Activated CD8-positive, alpha-beta memory T cell treated with anti-CD3 and anti-CD28 coated beads for 1 hour (primary cell): ENCODE measurements around the gene UMOD.
"Not testable (repeated sequence)": the region's sequence is repeated elsewhere in the genome, so short reads cannot be mapped to it uniquely, and the experiment has no call there.

Experiments used
- DNase-seq, 2 donors: peaks; one replicate each; pipeline ENCODE4 v3.0.0-alpha.2; 2020; ENCODE audit warnings: low read depth in 1 of 2; ENCODE audit errors: extremely low read depth in 1 of 2

UMOD gene

DNA sequence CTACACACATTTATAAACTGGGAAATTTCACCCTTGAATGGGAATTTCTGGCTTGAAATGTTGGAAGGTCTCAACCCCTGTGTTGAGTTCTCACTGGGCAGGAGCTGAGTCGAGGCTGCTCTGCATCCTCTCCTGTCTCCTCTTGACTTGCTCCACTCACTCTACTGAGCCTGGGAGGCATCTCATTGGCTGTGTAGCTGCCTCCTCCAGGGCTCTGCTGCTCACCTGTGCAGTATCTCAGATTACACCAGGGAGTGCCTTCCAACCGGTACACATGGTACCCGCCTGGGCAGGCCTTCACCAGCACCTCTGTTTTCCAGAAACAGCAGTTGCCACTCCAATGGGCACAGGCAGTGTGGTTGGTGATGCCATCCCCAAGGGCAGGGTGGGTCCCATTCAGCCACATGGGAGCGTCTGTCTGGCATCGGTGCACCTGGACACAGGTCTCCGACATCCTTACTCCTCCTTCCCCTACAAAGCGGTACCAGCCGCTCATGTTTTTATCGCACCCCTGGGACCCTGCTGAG lies 28.9 kb downstream of the UMOD start:
- DNase-seq, result no peak

DNA sequence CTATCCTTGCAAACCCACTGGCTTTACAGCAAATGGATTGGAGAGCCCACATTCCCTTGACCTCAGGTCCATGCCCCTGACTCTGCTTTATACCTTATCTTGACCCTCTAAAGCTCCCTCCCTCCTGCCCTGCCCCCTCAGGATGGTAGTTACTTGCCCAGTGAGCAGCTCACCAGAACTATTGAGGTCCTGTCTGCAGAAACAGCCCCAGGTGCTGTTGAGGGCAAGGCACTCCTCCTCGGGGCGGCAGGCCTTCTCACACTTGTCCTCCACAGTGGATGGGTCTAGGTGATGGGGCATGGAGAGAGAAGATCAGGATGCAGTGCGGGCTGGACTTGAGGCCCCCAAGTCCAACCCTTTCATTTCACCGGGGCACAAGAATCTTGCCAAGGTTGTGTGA lies 29.8 kb downstream of the UMOD start:
- no peak for DNase-seq

- DNase-seq, result no peak
Measured at GRCh38 chr16:20321671-20322070, 30.8 kb downstream of the UMOD start.

DNA sequence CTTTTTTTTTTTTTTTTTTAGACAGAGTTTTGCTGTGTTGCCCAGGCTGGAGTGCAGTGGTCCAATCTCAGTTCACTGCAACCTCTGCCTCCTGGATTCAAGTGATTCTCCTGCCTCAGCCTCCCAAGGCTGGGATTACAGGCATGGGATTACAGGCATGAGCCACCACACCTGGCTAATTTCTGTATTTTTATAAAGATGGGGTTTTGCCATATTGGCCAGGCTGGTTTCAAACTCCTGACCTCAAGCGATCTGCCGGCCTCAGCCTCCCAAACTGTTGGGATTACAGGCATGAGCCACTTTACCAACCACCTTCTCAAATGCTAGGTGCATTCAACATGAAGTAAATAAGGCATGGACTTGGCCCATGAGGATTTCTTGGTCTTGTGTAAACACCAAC lies 31.5 kb downstream of the UMOD start:
- not testable (repeated sequence) for DNase-seq

GRCh38 chr16:20320592-20320991 lies 31.9 kb downstream of the UMOD start:
- no peak for DNase-seq

DNA sequence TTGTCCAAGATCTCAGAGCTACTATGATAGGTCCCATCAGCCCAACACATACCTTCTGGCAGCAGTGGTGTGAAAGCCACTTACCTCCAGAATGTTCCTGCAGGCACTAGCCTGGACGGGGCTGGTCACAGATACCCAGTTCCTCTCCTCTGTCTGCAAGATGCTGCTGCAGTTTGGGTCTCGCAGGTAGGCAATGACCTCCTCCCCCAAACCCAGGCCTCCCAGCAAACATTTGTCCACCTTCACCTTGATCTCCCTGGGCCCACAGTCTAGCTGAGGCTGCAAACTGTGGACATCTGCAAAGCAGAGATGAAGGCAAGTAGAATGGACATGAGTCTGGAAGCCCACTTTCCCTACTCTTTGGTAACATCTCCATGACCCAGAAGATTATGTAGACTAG lies 32.3 kb downstream of the UMOD start:
- DNase-seq, result no peak

DNA sequence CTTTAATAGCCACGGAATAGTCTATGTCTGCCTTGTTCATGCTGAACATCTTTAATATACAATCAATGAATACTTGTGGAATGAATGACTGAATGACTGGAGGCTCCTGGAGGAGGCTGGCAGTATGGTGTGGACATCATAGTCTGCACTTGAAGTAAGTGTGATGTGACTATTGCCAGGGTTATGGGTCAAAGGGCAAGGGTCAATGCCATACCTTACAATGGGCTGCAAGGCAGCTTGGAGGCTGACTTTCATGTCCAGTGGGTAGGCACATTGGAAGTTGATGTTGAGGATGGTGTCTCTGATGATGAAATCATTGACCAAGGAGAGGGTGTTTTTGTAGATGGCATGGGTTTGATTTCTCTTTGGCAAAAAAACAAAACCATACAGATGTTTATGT lies 33.1 kb downstream of the UMOD start:
- DNase-seq, result no peak

- no peak for DNase-seq
Measured at GRCh38 chr16:20318437-20318836, 34.1 kb downstream of the UMOD start.

DNA sequence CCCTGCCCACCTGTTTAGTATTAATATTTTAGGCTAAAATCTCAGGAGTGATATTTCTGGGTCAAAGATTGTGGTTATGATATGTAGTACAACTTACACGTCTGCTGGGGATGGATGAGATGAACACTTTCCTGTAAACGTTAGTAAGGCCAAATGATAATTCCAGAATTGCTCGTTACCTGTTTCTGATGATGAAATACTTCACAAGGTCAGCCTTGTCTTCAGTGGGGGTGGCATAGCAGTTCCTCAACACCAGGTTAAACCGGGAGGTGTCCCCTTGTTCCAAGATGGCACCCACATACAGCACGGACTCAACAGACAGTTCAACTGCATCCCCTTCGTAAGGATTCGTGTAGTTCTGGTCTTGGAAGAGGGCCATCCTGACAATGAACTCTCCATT lies 34.5 kb downstream of the UMOD start:
- no peak for DNase-seq

DNA sequence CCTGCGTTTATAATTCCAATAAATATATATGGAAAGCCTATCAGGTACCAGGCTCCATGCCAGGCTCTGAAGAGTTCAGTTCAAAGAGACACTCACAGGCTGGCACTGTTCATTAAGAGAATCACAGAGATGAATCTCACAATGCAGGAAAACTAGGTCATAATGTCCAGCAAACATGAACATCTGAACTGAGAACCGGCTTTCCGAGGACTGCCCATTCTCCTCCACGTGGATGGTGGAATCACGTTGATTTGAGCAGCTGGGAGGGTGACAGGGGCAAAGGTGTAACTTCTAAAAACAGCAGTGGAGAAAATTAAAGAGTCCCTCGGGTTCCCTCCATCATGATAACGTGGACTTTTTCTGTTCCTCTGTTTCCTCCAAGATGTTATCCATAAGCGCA lies 35.4 kb downstream of the UMOD start:
- DNase-seq, result no peak

GRCh38 chr16:20316715-20317114 lies 35.8 kb downstream of the UMOD start:
- no peak for DNase-seq

DNA sequence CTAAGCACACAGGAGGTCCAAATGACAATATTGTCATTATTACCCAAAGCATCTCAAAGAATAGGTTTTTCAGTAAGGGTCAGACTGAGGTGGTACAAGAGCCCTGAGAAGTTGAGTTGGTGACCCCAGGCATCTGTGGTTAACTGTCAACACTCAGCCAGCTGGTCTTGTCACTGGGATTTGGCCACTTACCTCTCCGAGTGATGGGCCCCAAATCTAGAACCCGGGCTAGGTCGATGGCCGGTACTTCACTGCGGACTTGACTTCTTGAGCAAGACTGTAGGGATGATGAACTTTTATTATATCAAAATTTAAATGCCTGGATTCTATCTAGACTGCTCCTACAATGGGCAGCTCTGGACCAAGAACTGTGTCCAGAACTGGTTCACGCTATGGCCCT lies 36.8 kb downstream of the UMOD start:
- DNase-seq, result no peak

DNA sequence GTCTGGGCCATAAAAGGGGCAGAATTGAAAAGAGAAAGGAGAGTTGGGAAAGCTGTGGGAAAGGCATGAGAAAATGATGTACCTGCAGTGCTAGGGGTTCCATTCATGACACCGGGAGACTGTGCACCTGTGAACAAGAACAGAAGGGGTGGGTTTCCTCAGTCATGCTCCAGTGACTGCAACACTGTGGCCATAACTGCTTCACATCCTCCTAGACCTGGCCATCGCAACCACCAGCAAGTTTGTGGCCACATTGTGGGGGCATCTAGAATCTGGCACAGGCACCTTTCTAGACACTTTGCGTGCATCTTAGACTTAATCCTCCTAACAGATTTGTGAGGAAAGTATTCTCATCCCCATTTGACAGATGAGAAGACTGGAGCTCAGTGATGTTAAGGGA lies 37.9 kb downstream of the UMOD start:
- DNase-seq, result no peak

DNA sequence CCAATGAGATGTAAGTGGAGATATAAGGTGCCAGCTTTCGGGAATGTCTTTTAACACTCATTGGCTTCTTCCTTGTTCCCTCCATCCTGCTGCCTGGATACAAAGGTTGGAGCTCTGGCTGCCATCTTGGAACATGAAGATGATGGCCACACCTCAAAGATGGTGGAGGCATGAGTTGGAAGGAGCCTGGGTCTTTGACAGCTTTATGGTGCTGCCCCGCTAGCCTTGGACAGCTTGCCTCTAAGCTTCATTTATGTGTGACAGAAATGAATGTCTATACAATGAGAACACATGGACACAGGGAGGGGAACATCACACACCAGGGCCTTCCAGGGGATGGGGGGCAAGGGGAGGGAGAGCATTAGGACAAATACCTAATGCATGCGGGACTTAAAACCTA lies 38.8 kb downstream of the UMOD start:
- DNase-seq, result no peak

DNA sequence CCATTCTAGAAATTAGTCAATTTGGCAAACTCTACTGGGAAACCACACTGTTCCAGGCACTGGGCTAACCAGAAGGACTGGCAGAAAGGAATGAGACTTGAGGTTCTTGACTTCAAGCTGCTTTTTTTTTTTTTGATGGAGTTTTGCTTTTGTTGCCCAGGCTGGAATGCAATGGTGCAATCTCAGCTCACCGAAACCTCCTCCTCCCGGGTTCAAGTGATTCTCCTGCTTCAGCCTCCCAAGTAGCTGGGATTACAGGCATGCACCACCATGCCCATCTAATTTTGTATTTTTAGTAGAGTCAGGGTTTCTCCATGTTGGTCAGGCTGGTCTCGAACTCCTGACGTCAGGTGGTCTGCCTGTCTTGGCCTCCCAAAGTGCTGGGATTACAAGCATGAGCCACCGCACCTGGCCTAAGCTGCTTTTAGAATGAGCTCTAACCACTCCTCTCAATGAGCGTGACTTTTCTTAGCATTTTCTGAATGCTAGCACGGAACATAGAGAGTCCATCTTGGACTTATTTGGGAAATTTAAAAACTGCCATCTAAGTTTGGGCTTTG lies 39.9 kb downstream of the UMOD start:
- not testable (repeated sequence) for DNase-seq

DNA sequence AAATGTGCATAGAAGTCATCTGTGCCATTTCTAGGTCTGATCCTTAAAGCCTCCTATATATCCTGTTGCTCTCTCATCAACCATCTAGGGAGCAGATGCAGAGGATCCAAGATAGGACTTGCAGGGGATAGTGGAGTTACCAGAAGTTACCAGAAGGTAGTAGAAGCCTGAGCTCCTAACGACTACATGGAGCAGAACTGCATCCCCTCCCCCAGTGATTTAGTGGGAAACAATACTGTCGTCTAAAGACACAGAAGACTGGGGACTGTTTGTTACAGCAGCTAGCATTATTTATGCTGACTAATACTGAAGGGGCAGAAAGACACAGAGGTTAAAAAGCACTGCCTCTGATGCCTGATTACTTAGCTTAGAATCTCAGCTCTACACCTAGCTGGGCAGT lies 41.0 kb downstream of the UMOD start:
- DNase-seq, result no peak

GRCh38 chr16:20310421-20311395 lies 41.8 kb downstream of the UMOD start:
- DNase-seq, result no peak

- no peak for DNase-seq
Measured at GRCh38 chr16:20309786-20310185, 42.7 kb downstream of the UMOD start.

DNA sequence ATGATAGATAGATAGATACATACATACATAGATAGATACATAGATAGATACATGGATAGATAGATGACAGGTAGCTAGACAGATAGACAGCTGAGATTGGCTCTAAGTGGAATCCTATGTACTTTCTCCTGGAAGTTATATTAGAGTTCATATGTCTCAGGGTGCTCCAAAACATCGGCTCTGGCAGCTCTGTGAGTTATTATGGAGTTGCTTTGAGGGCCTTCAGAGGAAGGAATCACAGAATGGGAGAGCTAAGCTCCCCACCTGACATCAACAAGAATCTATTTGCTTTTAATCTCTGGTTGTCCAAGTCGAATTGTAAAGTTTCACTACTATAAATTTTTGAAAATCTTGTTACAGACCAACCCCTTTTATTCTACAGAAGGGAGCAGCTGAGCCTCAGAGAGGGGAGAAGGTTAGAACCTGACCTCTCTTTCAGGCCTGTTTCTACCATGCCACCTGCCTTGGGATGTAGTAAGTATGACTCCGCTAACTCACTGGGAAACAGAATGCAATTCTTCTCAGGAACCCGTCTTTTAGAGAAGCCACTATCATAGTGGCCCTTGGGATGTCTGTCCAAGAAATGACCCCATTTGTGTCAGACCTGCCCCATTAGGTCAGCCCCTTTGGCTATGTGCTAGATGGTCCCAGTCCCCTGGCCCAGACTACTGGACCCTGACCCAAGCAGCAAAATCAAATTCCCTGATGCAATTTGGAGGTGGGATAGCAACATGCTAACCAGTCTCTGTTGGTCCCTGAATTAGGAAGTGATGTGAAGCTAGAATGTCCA lies 43.5 kb downstream of the UMOD start:
- DNase-seq, result no peak

- DNase-seq, result no peak
Measured at GRCh38 chr16:20308266-20308665, 44.2 kb downstream of the UMOD start.

GRCh38 chr16:20307791-20308190 lies 44.7 kb downstream of the UMOD start:
- no peak for DNase-seq
